HL-60 (cell line): ENCODE results near the gene C17orf113.

Source experiments
- CTCF ChIP-seq: IDR thresholded peaks from one replicate; pipeline ENCODE4 v1.5.1; 2011; ENCODE audit warnings: low read length, control low read depth, inconsistent platforms; ENCODE audit not compliant: insufficient read depth
- POLR2AphosphoS5 ChIP-seq: IDR thresholded peaks from 2 replicates; pipeline ENCODE4 v1.6.1; 2012; ENCODE audit warnings: low read depth
- TF ChIP-seq, protein P1 (sequence below): IDR thresholded peaks from 2 replicates; pipeline ENCODE4 v1.6.1; 2012; ENCODE audit warnings: low read depth; ENCODE audit not compliant: insufficient replicate concordance

DNA sequence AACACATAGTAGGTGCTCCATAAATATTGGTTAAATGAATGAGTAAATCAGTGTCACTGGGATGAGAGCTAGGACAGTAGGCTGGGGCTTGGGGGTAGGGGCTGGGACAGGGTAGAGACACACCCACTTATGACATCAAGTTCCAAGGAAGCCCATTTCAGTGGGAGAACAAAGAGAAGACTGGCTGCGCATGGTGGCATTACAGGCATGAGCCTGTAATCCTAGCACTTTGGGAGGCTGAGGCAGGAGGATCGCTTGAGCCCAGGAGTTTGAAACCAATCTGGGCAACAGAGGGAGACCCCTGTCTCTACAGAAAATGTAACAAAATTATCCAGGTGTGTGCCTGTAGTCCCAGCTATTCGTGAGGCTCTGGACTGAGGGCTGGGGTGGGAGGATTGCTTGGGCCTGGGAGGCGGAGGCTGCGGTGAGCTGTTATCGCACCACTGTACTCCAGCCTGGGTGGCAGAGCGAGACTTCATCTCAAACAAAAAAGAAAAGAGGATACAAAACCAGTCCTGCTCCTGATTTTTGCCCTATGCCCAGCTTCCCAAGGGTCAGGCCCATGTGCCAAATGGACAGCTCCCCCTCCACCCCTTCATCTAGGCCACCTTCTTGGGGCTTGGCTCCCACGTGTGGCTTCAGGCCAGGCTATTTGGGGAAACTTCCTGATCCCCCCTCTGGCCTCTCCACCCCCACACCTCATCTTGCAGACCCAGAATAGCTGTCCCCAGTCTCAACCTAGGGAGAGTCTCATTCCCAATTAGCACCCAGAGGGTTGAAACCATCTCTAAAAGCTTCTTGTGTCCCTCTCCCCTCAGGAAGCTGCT is 40.8 kb upstream of the C17orf113 start:
- TF ChIP-seq CTCF (no peak), POLR2AphosphoS5 (no peak)
- TF ChIP-seq, protein P1, sequence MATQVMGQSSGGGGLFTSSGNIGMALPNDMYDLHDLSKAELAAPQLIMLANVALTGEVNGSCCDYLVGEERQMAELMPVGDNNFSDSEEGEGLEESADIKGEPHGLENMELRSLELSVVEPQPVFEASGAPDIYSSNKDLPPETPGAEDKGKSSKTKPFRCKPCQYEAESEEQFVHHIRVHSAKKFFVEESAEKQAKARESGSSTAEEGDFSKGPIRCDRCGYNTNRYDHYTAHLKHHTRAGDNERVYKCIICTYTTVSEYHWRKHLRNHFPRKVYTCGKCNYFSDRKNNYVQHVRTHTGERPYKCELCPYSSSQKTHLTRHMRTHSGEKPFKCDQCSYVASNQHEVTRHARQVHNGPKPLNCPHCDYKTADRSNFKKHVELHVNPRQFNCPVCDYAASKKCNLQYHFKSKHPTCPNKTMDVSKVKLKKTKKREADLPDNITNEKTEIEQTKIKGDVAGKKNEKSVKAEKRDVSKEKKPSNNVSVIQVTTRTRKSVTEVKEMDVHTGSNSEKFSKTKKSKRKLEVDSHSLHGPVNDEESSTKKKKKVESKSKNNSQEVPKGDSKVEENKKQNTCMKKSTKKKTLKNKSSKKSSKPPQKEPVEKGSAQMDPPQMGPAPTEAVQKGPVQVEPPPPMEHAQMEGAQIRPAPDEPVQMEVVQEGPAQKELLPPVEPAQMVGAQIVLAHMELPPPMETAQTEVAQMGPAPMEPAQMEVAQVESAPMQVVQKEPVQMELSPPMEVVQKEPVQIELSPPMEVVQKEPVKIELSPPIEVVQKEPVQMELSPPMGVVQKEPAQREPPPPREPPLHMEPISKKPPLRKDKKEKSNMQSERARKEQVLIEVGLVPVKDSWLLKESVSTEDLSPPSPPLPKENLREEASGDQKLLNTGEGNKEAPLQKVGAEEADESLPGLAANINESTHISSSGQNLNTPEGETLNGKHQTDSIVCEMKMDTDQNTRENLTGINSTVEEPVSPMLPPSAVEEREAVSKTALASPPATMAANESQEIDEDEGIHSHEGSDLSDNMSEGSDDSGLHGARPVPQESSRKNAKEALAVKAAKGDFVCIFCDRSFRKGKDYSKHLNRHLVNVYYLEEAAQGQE, result no peak
